GM15510 (cell line): ENCODE results near the gene ZMIZ1.

ENCODE experiments used
- POLR2A ChIP-seq: IDR thresholded peaks from 3 replicates; pipeline ENCODE4 v1.6.1; 2011; ENCODE audit warnings: borderline replicate concordance; ENCODE audit not compliant: insufficient read length; ENCODE audit errors: extremely low read depth

Gene ZMIZ1

GRCh38 chr10:79360499-79361342, 292.0 kb downstream of the ZMIZ1 start:
- no peak for TF ChIP-seq POLR2A

DNA sequence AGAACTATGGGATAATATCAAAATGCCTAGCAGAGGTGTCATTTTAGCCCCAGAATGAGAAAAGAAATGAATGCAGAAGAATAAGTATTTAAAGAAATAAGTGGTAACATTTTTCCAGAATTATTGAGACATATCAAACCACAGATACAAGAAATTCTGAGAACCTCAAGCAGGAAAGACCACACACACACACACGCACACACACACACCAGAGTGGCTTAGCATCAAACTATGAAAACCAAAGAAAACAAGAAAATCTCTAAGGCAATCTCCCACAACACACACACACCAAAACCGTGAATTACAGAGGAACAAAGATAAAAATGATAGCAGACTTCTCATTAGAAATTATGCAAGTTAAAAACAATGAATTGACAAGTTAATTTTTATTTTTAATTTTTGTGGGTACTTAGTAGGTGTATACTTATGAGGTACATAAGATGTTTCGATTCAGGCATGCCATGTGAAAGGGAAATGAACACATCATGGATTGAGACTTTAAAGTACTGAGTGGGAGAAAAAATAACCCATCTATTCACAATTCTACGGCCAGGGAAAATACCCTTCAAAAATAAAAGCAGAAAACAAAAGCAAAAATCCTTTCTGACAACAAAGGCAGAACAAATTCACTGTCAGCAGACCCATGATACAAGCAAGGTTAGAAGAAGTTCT, 293.1 kb downstream of the ZMIZ1 start:
- TF ChIP-seq POLR2A = no peak
